ENCODE measurements around the gene DIPK1B.
"Not testable (repeated sequence)": the region's sequence is repeated elsewhere in the genome, so short reads cannot be mapped to it uniquely, and the experiment has no call there.

- TF ChIP-seq CTCF (IDR thresholded peaks at IDR 0.05; ENCODE audit: insufficient read depth, low read length), result peak; percentile 66
- TF ChIP-seq POLR2AphosphoS5 (IDR thresholded peaks at IDR 0.05; ENCODE audit: low read depth); SPI1 (IDR thresholded peaks at IDR 0.05; ENCODE audit: borderline replicate concordance, low read depth); GABPA (IDR thresholded peaks at IDR 0.05; ENCODE audit: low read depth): not testable (repeated sequence)
- TF ChIP-seq, protein P1, sequence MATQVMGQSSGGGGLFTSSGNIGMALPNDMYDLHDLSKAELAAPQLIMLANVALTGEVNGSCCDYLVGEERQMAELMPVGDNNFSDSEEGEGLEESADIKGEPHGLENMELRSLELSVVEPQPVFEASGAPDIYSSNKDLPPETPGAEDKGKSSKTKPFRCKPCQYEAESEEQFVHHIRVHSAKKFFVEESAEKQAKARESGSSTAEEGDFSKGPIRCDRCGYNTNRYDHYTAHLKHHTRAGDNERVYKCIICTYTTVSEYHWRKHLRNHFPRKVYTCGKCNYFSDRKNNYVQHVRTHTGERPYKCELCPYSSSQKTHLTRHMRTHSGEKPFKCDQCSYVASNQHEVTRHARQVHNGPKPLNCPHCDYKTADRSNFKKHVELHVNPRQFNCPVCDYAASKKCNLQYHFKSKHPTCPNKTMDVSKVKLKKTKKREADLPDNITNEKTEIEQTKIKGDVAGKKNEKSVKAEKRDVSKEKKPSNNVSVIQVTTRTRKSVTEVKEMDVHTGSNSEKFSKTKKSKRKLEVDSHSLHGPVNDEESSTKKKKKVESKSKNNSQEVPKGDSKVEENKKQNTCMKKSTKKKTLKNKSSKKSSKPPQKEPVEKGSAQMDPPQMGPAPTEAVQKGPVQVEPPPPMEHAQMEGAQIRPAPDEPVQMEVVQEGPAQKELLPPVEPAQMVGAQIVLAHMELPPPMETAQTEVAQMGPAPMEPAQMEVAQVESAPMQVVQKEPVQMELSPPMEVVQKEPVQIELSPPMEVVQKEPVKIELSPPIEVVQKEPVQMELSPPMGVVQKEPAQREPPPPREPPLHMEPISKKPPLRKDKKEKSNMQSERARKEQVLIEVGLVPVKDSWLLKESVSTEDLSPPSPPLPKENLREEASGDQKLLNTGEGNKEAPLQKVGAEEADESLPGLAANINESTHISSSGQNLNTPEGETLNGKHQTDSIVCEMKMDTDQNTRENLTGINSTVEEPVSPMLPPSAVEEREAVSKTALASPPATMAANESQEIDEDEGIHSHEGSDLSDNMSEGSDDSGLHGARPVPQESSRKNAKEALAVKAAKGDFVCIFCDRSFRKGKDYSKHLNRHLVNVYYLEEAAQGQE (IDR thresholded peaks at IDR 0.05; ENCODE audit: insufficient replicate concordance, low read depth), result not testable (repeated sequence)
These were observed 48.6 kb downstream of the DIPK1B start for GRCh38 chr9:136760834-136761544.
